Adrenal gland (tissue), 5 donors: Measurements from ENCODE around the gene ITGB5.

ENCODE experiments used
- CTCF ChIP-seq, 6 experiments: fragments of 450-650 bp in 4 of 6; fragments of 200-600 bp in 2 of 6; sonication (generic) in 1 of 6; IDR thresholded peaks; 1 replicate in 5 of 6; 2 replicates in 1 of 6; pipeline versions ENCODE4 v1.5.1 to v1.8.0; 2016 to 2021; ENCODE audit warnings: antibody characterized with exemption in 6 of 6, mild to moderate bottlenecking in 2 of 6, moderate library complexity in 1 of 6
- POLR2A ChIP-seq, 2 donors: fragments of 450-650 bp; IDR thresholded peaks; one replicate each; pipeline ENCODE4 v1.6.1; 2017; ENCODE audit warnings: antibody characterized with exemption in 2 of 2, mild to moderate bottlenecking in 2 of 2, moderate library complexity in 1 of 2
- donor health status: DM: no; HTN: no; CAD: no.

- TF ChIP-seq CTCF (IDR thresholded peaks at IDR 0.05) = no peak
- TF ChIP-seq POLR2A (IDR thresholded peaks at IDR 0.05) = no peak
Measured at GRCh38 chr3:124847051-124847450, 40.1 kb downstream of the ITGB5 start.
